Fibroblast of lung (primary cell): ENCODE measurements around the gene WWOX. TPM values are rescaled to one million over a fixed set of nuclear protein-coding genes. Genes with fewer than 3 reads are reported as not detected.

ENCODE experiments used
- DNase-seq, 2 donors: peaks; one replicate each; pipeline versions ENCODE4 v3.0.0 to v3.0.0-alpha.2; 2010; ENCODE audit warnings: low read depth in 2 of 2
- H2AFZ ChIP-seq: 2 replicates; pipeline ENCODE4 v1.5.1; 2012; ENCODE audit warnings: low read length, control low read depth, inconsistent platforms
- H3K27ac ChIP-seq: 2 replicates; pipeline ENCODE4 v1.5.1; 2011; ENCODE audit warnings: low read length, control low read depth; ENCODE audit not compliant: insufficient read depth
- H3K27me3 ChIP-seq: 2 replicates; pipeline ENCODE4 v1.5.1; 2011; ENCODE audit warnings: mild to moderate bottlenecking, low read length; ENCODE audit not compliant: control insufficient read depth, insufficient read depth
- H3K36me3 ChIP-seq: 2 replicates; pipeline ENCODE4 v1.5.1; 2011; ENCODE audit warnings: low read length; ENCODE audit not compliant: control insufficient read depth, insufficient read depth
- H3K4me1 ChIP-seq: 2 replicates; pipeline ENCODE4 v1.5.1; 2011; ENCODE audit warnings: low read length; ENCODE audit not compliant: control insufficient read depth, insufficient read depth; ENCODE audit errors: extremely low read depth
- H3K4me2 ChIP-seq: 2 replicates; pipeline ENCODE4 v1.5.1; 2011; ENCODE audit warnings: low read length, control low read depth; ENCODE audit not compliant: insufficient read depth; ENCODE audit errors: extremely low read depth
- H3K4me3 ChIP-seq, 4 experiments: fragments of 200-600 bp in 1 of 4; sonication (generic) in 1 of 4; replicated peaks in 1 of 4; 2 replicates each; pipeline ENCODE4 v1.5.1; 2011 to 2016; ENCODE audit warnings: low read length in 4 of 4, low read depth in 3 of 4, mild to moderate bottlenecking in 3 of 4, control low read depth in 2 of 4, inconsistent platforms in 1 of 4, mixed read lengths in 1 of 4; ENCODE audit not compliant: insufficient read depth in 1 of 4; ENCODE audit errors: control extremely low read depth in 1 of 4
- H3K79me2 ChIP-seq: 2 replicates; pipeline ENCODE4 v1.5.1; 2012; ENCODE audit warnings: mild to moderate bottlenecking, low read length, inconsistent platforms; ENCODE audit not compliant: control insufficient read depth, insufficient read depth
- H3K9ac ChIP-seq: 2 replicates; pipeline ENCODE4 v1.5.1; 2011; ENCODE audit warnings: mild to moderate bottlenecking, low read length, control low read depth; ENCODE audit not compliant: insufficient read depth
- H3K9me3 ChIP-seq: 2 replicates; pipeline ENCODE4 v1.5.1; 2012; ENCODE audit warnings: low read depth, low read length; ENCODE audit not compliant: control insufficient read depth, insufficient read depth
- H4K20me1 ChIP-seq: 2 replicates; pipeline ENCODE4 v1.5.1; 2011; ENCODE audit warnings: low read length; ENCODE audit not compliant: control insufficient read depth, insufficient read depth; ENCODE audit errors: extremely low read depth
- CTCF ChIP-seq, 2 donors: IDR thresholded peaks in 1 of 2; conservative IDR thresholded peaks in 1 of 2; 1 replicate in 1 of 2; 2 replicates in 1 of 2; pipeline ENCODE4 v1.5.1; 2011 to 2012; ENCODE audit warnings: low read length in 2 of 2, control low read depth in 1 of 2, inconsistent platforms in 1 of 2, low read depth in 1 of 2, mild to moderate bottlenecking in 1 of 2
- EZH2 ChIP-seq: IDR thresholded peaks from 2 replicates; pipeline ENCODE4 v1.5.1; 2012; ENCODE audit warnings: low read length, control low read depth, mild to moderate bottlenecking; ENCODE audit errors: missing control alignments
- polyA plus RNA-seq, 2 donors: library from polyadenylated mRNA; depleted of rRNA in 1 of 2; stranded (reverse) in 1 of 2; unstranded in 1 of 2; fragments of >200 nt; gene quantifications; 2 replicates each; pipeline ENCODE4 v1.2.1, GENCODE V29; 2011 to 2012; ENCODE audit warnings: missing spikeins in 1 of 2
- total RNA-seq: library from RNA; depleted of rRNA; stranded (reverse); fragments of >200 nt; gene quantifications from 2 replicates; pipeline ENCODE4 v1.2.1, GENCODE V29; 2014

WWOX gene
- total and polyA plus RNA-seq, 2 donors (not counting 1 experiment from before 2014, with no cell fraction given): 5.6 to 16.3 TPM

- Histone ChIP-seq H3K36me3 (no peaks in the 10 kb centered on the region), H3K79me2 (no peaks in the 10 kb centered on the region), H3K27me3 (no peaks in the 10 kb centered on the region), H4K20me1 (no peaks in the 10 kb centered on the region), H3K4me2 (no peak overlapping the region), H3K4me1 (no peaks in the 10 kb centered on the region), H3K4me3 (no peak overlapping the region), H3K27ac (no peak overlapping the region), H2AFZ (no peak overlapping the region), H3K9ac (no peak overlapping the region), H3K9me3 (no peaks in the 10 kb centered on the region)
- no peak for DNase-seq
- no peak for TF ChIP-seq EZH2
- TF ChIP-seq CTCF (conservative IDR thresholded peaks at IDR 0.05 in 1 of 2, IDR thresholded peaks at IDR 0.05 in 1 of 2; ENCODE audit: low read depth in 1 of 2, low read length in 2 of 2): no peak
These were observed 899.4 kb downstream of the WWOX start for GRCh38 chr16:78998879-78999278.

- Histone ChIP-seq H3K27me3 (no peaks in the 10 kb centered on the region), H3K36me3 (no peaks in the 10 kb centered on the region), H3K9ac (no peak overlapping the region), H3K4me1 (no peaks in the 10 kb centered on the region), H3K9me3 (no peaks in the 10 kb centered on the region), H2AFZ (no peak overlapping the region), H3K27ac (no peak overlapping the region), H4K20me1 (no peaks in the 10 kb centered on the region), H3K79me2 (no peaks in the 10 kb centered on the region), H3K4me3 (no peak overlapping the region), H3K4me2 (no peak overlapping the region)
- TF ChIP-seq CTCF (conservative IDR thresholded peaks at IDR 0.05 in 1 of 2, IDR thresholded peaks at IDR 0.05 in 1 of 2; ENCODE audit: low read depth in 1 of 2, low read length in 2 of 2): no peak
- no peak for TF ChIP-seq EZH2
- no peak for DNase-seq
These were observed 901.9 kb downstream of the WWOX start for GRCh38 chr16:79001156-79001967.

GRCh38 chr16:79003026-79003609, 903.7 kb downstream of the WWOX start:
- Histone ChIP-seq H3K9me3 (no peaks in the 10 kb centered on the region), H3K27me3 (no peaks in the 10 kb centered on the region), H3K27ac (no peak overlapping the region), H4K20me1 (no peaks in the 10 kb centered on the region), H3K4me3 (no peak overlapping the region), H3K4me2 (no peak overlapping the region), H3K9ac (no peak overlapping the region), H2AFZ (no peak overlapping the region), H3K4me1 (no peaks in the 10 kb centered on the region), H3K79me2 (no peaks in the 10 kb centered on the region), H3K36me3 (no peaks in the 10 kb centered on the region)
- TF ChIP-seq CTCF (conservative IDR thresholded peaks at IDR 0.05 in 1 of 2, IDR thresholded peaks at IDR 0.05 in 1 of 2; ENCODE audit: low read depth in 1 of 2, low read length in 2 of 2): no peak
- no peak for TF ChIP-seq EZH2
- DNase-seq: no peak
